ENCODE measurements around the gene JAML.
A peak's percentile ranks its signal among the peaks of the same experiment; 100 is the strongest.

The JAML gene

GRCh38 chr11:118148856-118149255, 76.0 kb downstream of the JAML start:
- DNase-seq = peak in 2 of 58 donors; percentile 9 to 23

- no peak for DNase-seq
These were observed 76.6 kb downstream of the JAML start for GRCh38 chr11:118148240-118148639.

GRCh38 chr11:118147502-118147901, 77.3 kb downstream of the JAML start:
- DNase-seq = no peak

- no peak for DNase-seq
These were observed 78.3 kb downstream of the JAML start for GRCh38 chr11:118146554-118146953.

DNA sequence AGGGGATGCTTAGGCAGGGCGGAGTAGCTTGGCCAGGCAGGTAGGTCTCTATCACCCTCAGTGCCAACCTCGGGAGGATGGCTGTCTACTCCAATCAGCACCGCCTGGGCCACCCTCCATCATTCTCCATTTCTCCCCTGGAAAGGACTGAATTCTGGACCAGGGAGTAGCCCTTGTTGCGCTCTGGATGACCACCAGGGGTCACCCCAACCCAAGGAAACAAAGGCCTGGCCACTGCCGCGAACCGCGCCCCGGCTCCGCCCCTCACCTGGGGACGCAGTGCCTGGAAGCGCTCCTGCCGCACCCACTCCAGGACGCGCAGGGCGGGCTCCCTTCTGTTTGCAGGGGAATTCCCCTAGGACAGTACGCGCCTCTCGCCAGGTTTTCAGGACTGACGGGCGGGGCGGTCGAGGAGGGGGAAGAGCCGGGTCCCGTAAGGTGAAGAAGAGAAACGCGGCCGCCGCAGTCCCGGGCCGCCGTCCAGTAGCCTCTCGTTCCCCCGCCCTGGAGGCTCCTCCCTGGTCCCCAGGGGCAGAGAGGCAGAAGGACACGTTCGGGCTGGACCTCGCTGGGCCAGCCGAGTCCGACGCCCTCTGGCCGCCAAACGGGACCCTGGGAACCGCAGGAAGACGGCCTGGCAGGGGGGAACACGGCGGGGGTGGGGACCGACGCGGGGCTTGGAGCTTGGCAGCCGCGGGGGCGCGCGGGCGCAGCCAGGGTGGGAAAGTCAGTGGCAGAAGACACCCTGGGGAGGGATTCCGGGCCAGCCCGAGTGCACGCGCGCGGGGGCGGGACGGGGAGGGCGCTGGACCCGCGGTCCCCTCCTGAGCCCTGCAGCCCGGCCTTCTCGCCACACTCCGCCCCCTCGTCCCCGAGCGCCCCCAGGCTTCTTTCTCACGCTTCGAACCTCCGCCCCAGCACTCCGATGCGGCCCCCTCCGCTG, 79.3 kb downstream of the JAML start:
- peak in 57 of 58 donors; percentile 27 to 88 (median 69) for DNase-seq

- DNase-seq = peak in 4 of 58 donors; percentile 38 to 57 (median 45)
These were observed 80.2 kb downstream of the JAML start for GRCh38 chr11:118144301-118145268.

All from anterior cingulate cortex (tissue), 58 donors.